ENCODE results near the gene PACRG. TPM values are rescaled to one million over a fixed set of nuclear protein-coding genes. Genes with fewer than 3 reads are reported as not detected.

Gene PACRG
- total and polyA plus RNA-seq, 2 of the 8 experiments (the other 6 are each of a cell fraction or from before 2014, with no cell fraction given): 0.44 to 0.54 TPM

GRCh38 chr6:163252061-163252591, 524.4 kb downstream of the PACRG start:
- Histone ChIP-seq H3K4me1 (replicated peaks in 1 of 4; ENCODE audit: control insufficient read depth in 3 of 4, insufficient read depth in 4 of 4, low read length in 3 of 4) (peaks cover 0 to 3% (median 0%) of the 10 kb centered on the region in 4 experiments; a peak in 2 of 7 replicates), H3K79me2 (ENCODE audit: control insufficient read depth in 1 of 2, insufficient read depth in 2 of 2, low read length in 2 of 2) (no peaks in the 10 kb centered on the region), H3K23me2 (ENCODE audit: low read depth, low read length) (no peaks in the 10 kb centered on the region), H3K4me3 (ENCODE audit: extremely low read depth in 1 of 4, insufficient read depth in 2 of 4, low read depth in 3 of 4, low read length in 4 of 4) (no peak overlapping the region), H3K9ac (replicated peaks in 1 of 4; ENCODE audit: extremely low read depth in 1 of 4, low read depth in 3 of 4, low read length in 3 of 4) (no peak overlapping the region), H3K4ac (replicated peaks; ENCODE audit: insufficient read length, low read depth, low read length) (no peak overlapping the region), H3K79me1 (ENCODE audit: low read depth, low read length) (no peaks in the 10 kb centered on the region), H4K91ac (replicated peaks; ENCODE audit: insufficient read length, low read length) (no peak overlapping the region), H4K8ac (ENCODE audit: extremely low read depth, insufficient read depth, low read length) (no peak overlapping the region), H3K23ac (ENCODE audit: insufficient read length) (no peak overlapping the region), H3K4me2 (ENCODE audit: insufficient read depth in 1 of 2, low read depth in 2 of 2, low read length in 2 of 2) (no peak overlapping the region), H3K18ac (ENCODE audit: extremely low read depth, low read length) (no peak overlapping the region), H2BK12ac (ENCODE audit: low read depth, low read length) (no peak overlapping the region), H3K14ac (ENCODE audit: insufficient read length) (no peak overlapping the region), H3K27ac (ENCODE audit: low read depth, low read length) (no peak overlapping the region), H2BK20ac (ENCODE audit: low read length) (no peak overlapping the region), H2BK15ac (ENCODE audit: low read length) (no peak overlapping the region), H3K9me3 (ENCODE audit: insufficient read depth in 2 of 2, low read depth in 1 of 2, low read length in 1 of 2) (no peaks in the 10 kb centered on the region), H2AK5ac (ENCODE audit: low read depth, low read length) (no peak overlapping the region), H2BK120ac (replicated peaks; ENCODE audit: low read depth, low read length) (no peak overlapping the region), H3K56ac (replicated peaks; ENCODE audit: insufficient read length, low read depth, low read length) (no peak overlapping the region), H2AFZ (ENCODE audit: low read length) (no peak overlapping the region), H3K36me3 (ENCODE audit: control insufficient read depth in 2 of 4, insufficient read depth in 4 of 4, low read length in 3 of 4) (no peaks in the 10 kb centered on the region), H3K27me3 (replicated peaks in 1 of 4; ENCODE audit: control insufficient read depth in 3 of 4, extremely low read depth in 1 of 4, insufficient read depth in 3 of 4, low read length in 3 of 4) (peaks cover 0 to 2% (median 0%) of the 10 kb centered on the region in 4 experiments; a peak in 1 of 7 replicates), H4K20me1 (replicated peaks in 1 of 2; ENCODE audit: control insufficient read depth in 1 of 2, insufficient read depth in 2 of 2, low read length in 2 of 2) (no peaks in the 10 kb centered on the region), H2BK5ac (ENCODE audit: low read depth, low read length) (no peak overlapping the region), H4K5ac (ENCODE audit: insufficient read length, low read depth, low read length) (no peak overlapping the region)
- ChIA-PET CTCF (ENCODE audit: partially characterized antibody) (interaction anchor here (0.7 to 1.2 kb wide), 3 partner anchors 9 to 81 kb away, joined by 3 read pairs; no protein-coding TSS in a partner anchor), POLR2A (ENCODE audit: partially characterized antibody) (no interaction called here)
- DNase-seq (ENCODE audit: low read depth in 1 of 2, low spot score in 2 of 2) (no peak), FAIRE-seq (no peak)
- 88% methylated on average over 24 of the region's 27 CpGs; no CpG with 5 or more reads in 1 of the 2 experiments for WGBS, 2 experiments (ENCODE audit: extremely low coverage in 1 of 2, insufficient coverage in 1 of 2, insufficient read length in 1 of 2, insufficient replicate concordance in 2 of 2, low coverage in 1 of 2, low lambda C conversion rate in 2 of 2, missing lambda C conversion rate in 1 of 2)
